Endothelial cell of umbilical vein (primary cell): ENCODE data around the gene FAM200C. TPM values are rescaled to one million over a fixed set of nuclear protein-coding genes. Genes with fewer than 3 reads are reported as not detected.

Experiments
- BruUV-seq: library from RNA; stranded (reverse); fragments of 400-500 nt; replicated peaks from 2 replicates; lab custom pipeline; 2021; lab: Mats Ljungman, UMichigan
- CTCF ChIA-PET: fragments of 300-600, 350-600 bp; sonication (Branson Sonifier 250); formaldehyde crosslinking; loops from one replicate; lab custom pipeline; 2021; ENCODE audit warnings: antibody characterized with exemption, inconsistent platforms; lab: Charles Lee
- POLR2A ChIA-PET: fragments of 300-600, 350-600 bp; sonication (Branson Sonifier 250); formaldehyde crosslinking; loops from one replicate; lab custom pipeline; 2021; ENCODE audit warnings: antibody characterized with exemption, inconsistent platforms; lab: Charles Lee
- DNase-seq: peaks from one replicate; pipeline ENCODE4 v3.0.0-alpha.2; 2011; ENCODE audit warnings: low read depth, low spot score
- FAIRE-seq: peaks from 2 replicates; lab custom pipeline; 2011; peaks lifted over from hg19 to GRCh38; lab: Jason Lieb, UNC
- H2AFZ ChIP-seq: 2 replicates; pipeline ENCODE4 v1.6.0; 2012; ENCODE audit warnings: low read depth, low read length, control low read depth, inconsistent platforms
- H3K27ac ChIP-seq: 2 replicates; pipeline ENCODE4 v1.5.1; 2011; ENCODE audit warnings: low read depth, mild to moderate bottlenecking, control low read depth, low read length, moderate library complexity; ENCODE audit not compliant: insufficient read depth
- H3K27me3 ChIP-seq, 2 experiments: 2 replicates each; pipeline versions ENCODE4 v1.6.0 to v1.6.1; 2011; ENCODE audit warnings: low read length in 2 of 2, mixed read lengths in 1 of 2; ENCODE audit not compliant: control insufficient read depth in 2 of 2, insufficient read depth in 2 of 2
- H3K36me3 ChIP-seq, 2 experiments: 2 replicates in 1 of 2; 3 replicates in 1 of 2; pipeline ENCODE4 v1.5.1; 2011; ENCODE audit warnings: low read length in 2 of 2, mild to moderate bottlenecking in 1 of 2, moderate library complexity in 1 of 2; ENCODE audit not compliant: control insufficient read depth in 2 of 2, insufficient read depth in 2 of 2; ENCODE audit errors: extremely low read depth in 1 of 2
- H3K4me1 ChIP-seq: 3 replicates; pipeline ENCODE4 v1.5.1; 2011; ENCODE audit warnings: mild to moderate bottlenecking, low read length; ENCODE audit not compliant: control insufficient read depth, insufficient read depth; ENCODE audit errors: extremely low read depth
- H3K4me2 ChIP-seq: 2 replicates; pipeline ENCODE4 v1.6.1; 2011; ENCODE audit warnings: low read length, control low read depth, mixed read lengths; ENCODE audit not compliant: insufficient read depth
- H3K4me3 ChIP-seq, 3 experiments: fragments of 200-600 bp in 1 of 3; sonication (generic), shearing (Covaris generic) in 1 of 3; replicated peaks in 1 of 3; 2 replicates each; pipeline ENCODE4 v1.5.1; 2011 to 2016; ENCODE audit warnings: control low read depth in 3 of 3, low read length in 3 of 3, mild to moderate bottlenecking in 2 of 3, inconsistent platforms in 1 of 3, low read depth in 1 of 3, moderate library complexity in 1 of 3; ENCODE audit not compliant: insufficient read depth in 1 of 3
- H3K79me2 ChIP-seq: 2 replicates; pipeline ENCODE4 v1.6.0; 2012; ENCODE audit warnings: low read length, inconsistent platforms; ENCODE audit not compliant: control insufficient read depth, insufficient read depth
- H3K9ac ChIP-seq: replicated peaks from 2 replicates; pipeline ENCODE3; 2011; ENCODE audit warnings: low read length, control low read depth; ENCODE audit not compliant: insufficient read depth; ENCODE audit errors: extremely low read depth
- H3K9me1 ChIP-seq: replicated peaks from 3 replicates; pipeline ENCODE4 v1.6.0; 2011; ENCODE audit warnings: mild to moderate bottlenecking, low read length; ENCODE audit not compliant: control insufficient read depth, insufficient read depth; ENCODE audit errors: extremely low read depth
- H3K9me3 ChIP-seq: replicated peaks from 2 replicates; pipeline ENCODE4 v1.5.1; 2012; ENCODE audit warnings: low read length, inconsistent platforms; ENCODE audit not compliant: control insufficient read depth, insufficient read depth
- H4K20me1 ChIP-seq: replicated peaks from 2 replicates; pipeline ENCODE3; 2011; ENCODE audit warnings: mild to moderate bottlenecking, low read length; ENCODE audit not compliant: control insufficient read depth, insufficient read depth; ENCODE audit errors: extremely low read depth
- EZH2 ChIP-seq: IDR thresholded peaks from 2 replicates; pipeline ENCODE4 v1.6.1; 2012; ENCODE audit warnings: borderline replicate concordance, low read depth, mild to moderate bottlenecking, moderate library complexity, low read length, inconsistent platforms; ENCODE audit not compliant: severe bottlenecking
- JUN ChIP-seq: IDR thresholded peaks from 2 replicates; pipeline ENCODE4 v1.6.1; 2011; ENCODE audit warnings: borderline replicate concordance, low read depth; ENCODE audit not compliant: insufficient read length, insufficient read depth
- MYC ChIP-seq: IDR thresholded peaks from one replicate; pipeline ENCODE4 v1.6.1; 2011; ENCODE audit warnings: mild to moderate bottlenecking, low read depth, low read length
- POLR2AphosphoS5 ChIP-seq: IDR thresholded peaks from 2 replicates; pipeline ENCODE4 v1.6.1; 2012; ENCODE audit warnings: low read depth, mild to moderate bottlenecking, control low read depth, low read length, moderate library complexity; ENCODE audit not compliant: insufficient read depth
- dilution Hi-C: fragments of 300-500 bp; cut with MboI; formaldehyde crosslinking; loops from one replicate; pipeline ENCODE4 v1.15.0; 2019; ENCODE audit warnings: low sequenced_read_pairs; ENCODE audit not compliant: extremely low pct_ligation_motif_present
- intact Hi-C: fragments of 100-400 bp; cut with micrococcal nuclease; formaldehyde crosslinking; loops from one replicate; pipeline ENCODE4 v1.10.0; 2022
- polyA plus RNA-seq, 4 experiments: library from polyadenylated mRNA; depleted of rRNA in 3 of 4; stranded (reverse) in 3 of 4; unstranded in 1 of 4; fragments of >200 nt; gene quantifications; 2 replicates each; pipeline versions ENCODE4 v1.2.1 to v1.2.3, GENCODE V29; 2011 to 2012; ENCODE audit warnings: missing spikeins in 1 of 4
- total RNA-seq: library from RNA; stranded (reverse); gene quantifications from 2 replicates; pipeline ENCODE4 v1.2.3, GENCODE V29; 2021
- TF ChIP-seq, protein P1 (sequence below): IDR thresholded peaks from 2 replicates; pipeline ENCODE4 v1.6.1; 2011; ENCODE audit not compliant: insufficient read depth, insufficient read length
- TF ChIP-seq, protein P2 (sequence below), 2 donors: IDR thresholded peaks; 1 replicate in 1 of 2; 2 replicates in 1 of 2; pipeline ENCODE4 v1.5.1; 2011; ENCODE audit warnings: low read length in 2 of 2, mild to moderate bottlenecking in 2 of 2, moderate library complexity in 2 of 2, control low read depth in 1 of 2, inconsistent platforms in 1 of 2, low read depth in 1 of 2; ENCODE audit not compliant: insufficient read depth in 1 of 2; ENCODE audit errors: extremely low read depth in 1 of 2

The FAM200C gene
- total and polyA plus RNA-seq, 2 donors (not counting 3 experiments of a cell fraction or from before 2014, with no cell fraction given) = 0.76 to 2.7 TPM

DNA sequence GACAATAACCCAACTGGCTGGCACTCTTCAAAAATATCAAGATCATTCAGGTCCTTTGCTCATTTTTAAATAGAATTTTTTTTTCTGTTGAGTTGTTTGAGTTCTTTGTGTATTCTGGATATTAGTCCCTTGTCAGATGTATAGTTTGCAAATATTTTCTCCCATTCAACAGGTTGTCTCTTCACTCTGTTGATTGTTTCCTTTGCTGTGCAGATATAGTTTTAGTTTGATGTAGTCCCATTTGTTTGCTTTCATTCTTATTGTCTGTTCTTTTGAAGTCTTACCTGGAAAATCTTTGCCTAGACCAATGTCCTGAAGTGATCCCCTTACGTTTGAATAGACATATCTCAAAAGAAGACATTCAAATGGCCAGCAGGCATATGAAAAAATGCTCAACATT lies 44.6 kb upstream of the FAM200C start:
- FAIRE-seq (no peak), DNase-seq (no peak)
- POLR2A ChIA-PET = no interaction called here

More for the DNA sequence above, 44.6 kb upstream of the FAM200C start:
- dilution Hi-C loops (no loop called here), intact Hi-C loops (no loop called here)
- H3K27ac ChIP-seq = no peak overlapping the region
- H3K9me3 ChIP-seq = no peaks in the 10 kb centered on the region
- H3K9ac ChIP-seq = no peak overlapping the region
- no peaks in the 10 kb centered on the region for H4K20me1 ChIP-seq
- H3K9me1 ChIP-seq = no peaks in the 10 kb centered on the region
- H3K27me3 ChIP-seq = no peaks in the 10 kb centered on the region
- CTCF ChIA-PET = no interaction called here
- no peak for TF ChIP-seq MYC
- TF ChIP-seq JUN = no peak
- no peak for TF ChIP-seq EZH2
- TF ChIP-seq, protein P1, sequence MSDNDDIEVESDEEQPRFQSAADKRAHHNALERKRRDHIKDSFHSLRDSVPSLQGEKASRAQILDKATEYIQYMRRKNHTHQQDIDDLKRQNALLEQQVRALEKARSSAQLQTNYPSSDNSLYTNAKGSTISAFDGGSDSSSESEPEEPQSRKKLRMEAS = no peak
- TF ChIP-seq, protein P2, sequence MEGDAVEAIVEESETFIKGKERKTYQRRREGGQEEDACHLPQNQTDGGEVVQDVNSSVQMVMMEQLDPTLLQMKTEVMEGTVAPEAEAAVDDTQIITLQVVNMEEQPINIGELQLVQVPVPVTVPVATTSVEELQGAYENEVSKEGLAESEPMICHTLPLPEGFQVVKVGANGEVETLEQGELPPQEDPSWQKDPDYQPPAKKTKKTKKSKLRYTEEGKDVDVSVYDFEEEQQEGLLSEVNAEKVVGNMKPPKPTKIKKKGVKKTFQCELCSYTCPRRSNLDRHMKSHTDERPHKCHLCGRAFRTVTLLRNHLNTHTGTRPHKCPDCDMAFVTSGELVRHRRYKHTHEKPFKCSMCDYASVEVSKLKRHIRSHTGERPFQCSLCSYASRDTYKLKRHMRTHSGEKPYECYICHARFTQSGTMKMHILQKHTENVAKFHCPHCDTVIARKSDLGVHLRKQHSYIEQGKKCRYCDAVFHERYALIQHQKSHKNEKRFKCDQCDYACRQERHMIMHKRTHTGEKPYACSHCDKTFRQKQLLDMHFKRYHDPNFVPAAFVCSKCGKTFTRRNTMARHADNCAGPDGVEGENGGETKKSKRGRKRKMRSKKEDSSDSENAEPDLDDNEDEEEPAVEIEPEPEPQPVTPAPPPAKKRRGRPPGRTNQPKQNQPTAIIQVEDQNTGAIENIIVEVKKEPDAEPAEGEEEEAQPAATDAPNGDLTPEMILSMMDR (IDR thresholded peaks at IDR 0.05; ENCODE audit: extremely low read depth in 1 of 2, insufficient read depth in 1 of 2, low read depth in 1 of 2, low read length in 2 of 2) = no peak
- TF ChIP-seq POLR2AphosphoS5 = no peak
- no peak overlapping the region for H2AFZ ChIP-seq
- H3K36me3 ChIP-seq = no peaks in the 10 kb centered on the region
- no peaks in the 10 kb centered on the region for H3K79me2 ChIP-seq
- BruUV-seq = no TSS peak
- no peak overlapping the region for H3K4me2 ChIP-seq
- no peak overlapping the region for H3K4me3 ChIP-seq
- H3K4me1 ChIP-seq = no peaks in the 10 kb centered on the region
